ENCODE measurements around the gene ZNF800.

Gene ZNF800

GRCh38 chr7:127347567-127348246, 44.8 kb downstream of the ZNF800 start:
- DNase-seq = no peak

GRCh38 chr7:127346575-127347256, 45.8 kb downstream of the ZNF800 start:
- no peak for DNase-seq

GRCh38 chr7:127342596-127342995, 49.9 kb downstream of the ZNF800 start:
- DNase-seq = no peak

GRCh38 chr7:127338122-127338521, 54.4 kb downstream of the ZNF800 start:
- no peak for DNase-seq

GRCh38 chr7:127337581-127337980, 54.9 kb downstream of the ZNF800 start:
- no peak for DNase-seq

GRCh38 chr7:127336458-127336857, 56.0 kb downstream of the ZNF800 start:
- DNase-seq = no peak

GRCh38 chr7:127332880-127333279, 59.6 kb downstream of the ZNF800 start:
- no peak for DNase-seq

GRCh38 chr7:127330070-127330469, 62.4 kb downstream of the ZNF800 start:
- DNase-seq = no peak

GRCh38 chr7:127322832-127323493, 69.5 kb downstream of the ZNF800 start:
- DNase-seq = no peak

GRCh38 chr7:127322351-127322750, 70.2 kb downstream of the ZNF800 start:
- no peak for DNase-seq

GRCh38 chr7:127320974-127321373, 71.5 kb downstream of the ZNF800 start:
- no peak for DNase-seq

Data from SHP77 treated with DMSO at 0.1 percent for 48 hours (cell line).